Ishikawa (cell line): ENCODE data around the gene SF3B1.

ENCODE experiments used
- EP300 ChIP-seq: IDR thresholded peaks from 2 replicates; pipeline ENCODE4 v1.6.1; 2012; ENCODE audit warnings: borderline replicate concordance
- TF ChIP-seq, protein P1 (sequence below): IDR thresholded peaks from 2 replicates; pipeline ENCODE4 v1.6.1; 2012

DNA sequence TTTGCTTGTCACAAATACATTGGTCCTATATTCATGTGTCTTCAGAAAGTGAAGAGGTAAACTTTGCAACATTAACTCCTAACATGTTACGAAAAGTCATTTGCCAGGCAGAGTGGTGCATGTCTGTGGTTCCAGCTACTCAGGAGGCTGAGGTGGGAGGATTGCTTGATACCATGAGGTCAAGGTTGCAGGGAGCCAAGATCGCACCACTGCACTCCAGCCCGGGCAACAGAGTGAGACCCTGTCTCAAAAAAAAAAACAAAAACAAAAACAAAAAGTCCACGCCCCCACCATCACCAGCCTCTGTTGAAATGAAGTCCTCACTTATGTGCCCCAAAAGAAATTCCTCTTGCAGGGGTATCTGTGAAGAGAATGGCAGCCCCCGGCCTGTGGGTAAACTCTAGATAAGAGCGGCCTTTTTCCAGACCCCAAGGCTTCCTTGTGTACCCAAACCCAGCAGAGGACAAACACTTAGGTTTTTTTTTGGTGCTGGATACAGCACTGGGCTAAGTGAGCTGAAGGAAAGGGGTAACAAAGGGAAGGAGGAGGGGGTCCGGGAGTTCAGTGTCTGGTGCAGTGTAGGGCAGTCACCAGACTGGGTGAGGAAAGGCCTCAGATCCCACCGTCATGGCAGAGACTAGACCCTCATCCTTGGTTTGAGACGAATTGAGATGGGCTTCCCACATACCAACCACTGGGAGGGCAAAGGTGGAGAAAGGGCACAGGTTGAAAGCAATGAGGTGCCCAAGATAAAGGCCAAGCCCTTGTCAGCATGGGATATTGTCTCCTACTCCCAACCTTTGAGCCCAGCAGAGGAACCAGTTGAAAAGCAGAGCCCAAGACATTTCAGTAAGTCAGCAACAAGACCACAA lies 45.6 kb upstream of the SF3B1 start:
- TF ChIP-seq, protein P1, sequence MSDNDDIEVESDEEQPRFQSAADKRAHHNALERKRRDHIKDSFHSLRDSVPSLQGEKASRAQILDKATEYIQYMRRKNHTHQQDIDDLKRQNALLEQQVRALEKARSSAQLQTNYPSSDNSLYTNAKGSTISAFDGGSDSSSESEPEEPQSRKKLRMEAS, result no peak
- no peak for TF ChIP-seq EP300
